Heart left ventricle (tissue), 16 donors: ENCODE data around the gene HIVEP2. TPM values are rescaled to one million over a fixed set of nuclear protein-coding genes. Genes with fewer than 3 reads are reported as not detected.
A peak's percentile ranks its signal among the peaks of the same experiment; 100 is the strongest.

Experiments
- ATAC-seq, 4 donors: fragments of 200-7000 bp; cut with Tn5 transposase; one replicate each; pipeline ENCODE4 v1.9.1; 2020 to 2022; ENCODE audit warnings: moderate library complexity in 4 of 4, mild to moderate bottlenecking in 3 of 4, moderate number of reproducible peaks in 1 of 4
- DNase-seq, 5 donors: peaks; one replicate each; pipeline ENCODE4 v3.0.0-alpha.2; 2020
- H3K27ac ChIP-seq, 12 donors: fragments of 200-600 bp; sonication (generic) in 4 of 12; one replicate each; pipeline versions ENCODE4 v1.5.0 to v1.8.0; 2016 to 2022; ENCODE audit warnings: mild to moderate bottlenecking in 2 of 12
- H3K27me3 ChIP-seq, 9 donors: fragments of 200-600 bp; sonication (generic) in 2 of 9; one replicate each; pipeline versions ENCODE4 v1.5.1 to v1.8.0; 2016 to 2022; ENCODE audit warnings: mild to moderate bottlenecking in 3 of 9
- H3K36me3 ChIP-seq, 9 donors: fragments of 200-600 bp; sonication (generic) in 2 of 9; one replicate each; pipeline versions ENCODE4 v1.5.0 to v1.8.0; 2018 to 2022; ENCODE audit warnings: mild to moderate bottlenecking in 2 of 9
- H3K4me1 ChIP-seq, 12 donors: fragments of 200-600 bp; sonication (generic) in 4 of 12; one replicate each; pipeline versions ENCODE4 v1.5.0 to v1.8.0; 2016 to 2022; ENCODE audit warnings: mild to moderate bottlenecking in 3 of 12
- H3K4me3 ChIP-seq, 12 donors: fragments of 200-600 bp; sonication (generic) in 4 of 12; one replicate each; pipeline versions ENCODE4 v1.5.0 to v1.8.0; 2017 to 2022; ENCODE audit warnings: mild to moderate bottlenecking in 9 of 12, moderate library complexity in 4 of 12
- H3K9me3 ChIP-seq, 12 donors: fragments of 200-600 bp; sonication (generic) in 4 of 12; one replicate each; pipeline versions ENCODE4 v1.5.0 to v1.8.0; 2016 to 2022; ENCODE audit warnings: mild to moderate bottlenecking in 1 of 12
- CTCF ChIP-seq, 12 donors: fragments of 200-600 bp; sonication (generic) in 4 of 12; IDR thresholded peaks; one replicate each; pipeline versions ENCODE4 v1.5.0 to v1.8.0; 2018 to 2022; ENCODE audit warnings: antibody characterized with exemption in 12 of 12, mild to moderate bottlenecking in 5 of 12
- POLR2A ChIP-seq, 2 donors: fragments of 450-650 bp; IDR thresholded peaks; one replicate each; pipeline ENCODE4 v1.6.1; 2017; ENCODE audit warnings: antibody characterized with exemption in 2 of 2, mild to moderate bottlenecking in 2 of 2, moderate library complexity in 2 of 2
- WGBS, 4 donors: extraction: QIAGEN DNeasy Blood & Tissue Kit in 2 of 4; methylation state at CpG; one replicate each; pipeline versions ENCODE4 v1.1.5 to v1.1.7; 2013 to 2018; 5-methylcytosine and 5-hydroxymethylcytosine counted together
- intact Hi-C, 10 donors: fragments of 100-400 bp; cut with DNase I; formaldehyde crosslinking; loops; one replicate each; pipeline versions ENCODE4 v1.11.1 to v1.14.2; 2022
- polyA plus RNA-seq, 2 donors: library from polyadenylated mRNA; stranded (reverse); fragments of 200-250 nt; gene quantifications; one replicate each; pipeline ENCODE4 v1.2.3, GENCODE V29; 2013
- total RNA-seq, 9 donors: library from RNA; depleted of rRNA in 2 of 9; stranded (reverse); fragments of >200 nt in 2 of 9; fragmentation: NEBNext Ultra II Directional in 3 of 9; extraction: Animal tissue kit (Norgen Biotek cat#: 25700) in 3 of 9; gene quantifications; one replicate each; pipeline versions ENCODE4 v1.1.0 to v1.2.4, GENCODE V29; 2016 to 2023
- donor health status: ischemic (EF 13 %, LVEDD 7.1; RV severe dilation, severe dysfunction).
- donor health status: healthy with polysubstance abuse.
- donor health status: DM: no; HTN: yes; CAD: no.
- donor health status: DM: no; HTN: no; CAD: no.
- donor health status: ischemic (EF 25% LVEDD 6.9; RV normal size, moderate dysfunction).
- donor health status: ischemic (EF 25% LVEDD 5.7; RV mildly dilated, moderate dysfunction).
- donor health status: healthy.
- donor health status: DM: yes; HTN: yes; CAD: no.
- donor health status: ischemic (EF 35%, LVEDD 5.7; RV mildly dilated, moderate dysfunction).
- donor health status: nonischemic (EF 11% LVEDD 7.7; RV severe dilation, severe dysfunction).
- donor health status: DM: yes; HTN: yes; CAD: no.
- donor health status: PGD.
- donor health status: ischemic (EF 29% LVEDD 5.4; RV normal size, mild dysfunction).
- donor health status: nonischemic (EF 23%, LVEDD 6.1; RV moderate dilation, normal function).

Gene HIVEP2
- total and polyA plus RNA-seq, 11 donors = 2.7 to 31.2 (median 20.4) TPM

- intact Hi-C loops = loop anchor here in 2 of 10 donors (10.0 kb wide), 2 partner anchors 133 to 193 kb away; partner anchors contain the start of gene HIVEP2 (in 1 of the 2)
Observed at GRCh38 chr6:142751452-142751851, 193.5 kb downstream of the HIVEP2 start.

GRCh38 chr6:142750998-142751397 is 194.0 kb downstream of the HIVEP2 start:
- ATAC-seq (no peak), DNase-seq (no peak)
- no peak overlapping the region for H3K27ac ChIP-seq
- H3K4me3 ChIP-seq = no peak overlapping the region
- H3K27me3 ChIP-seq = no peaks in the 10 kb centered on the region
- WGBS, 4 donors = 78 to 96% (median 90%) methylated on average over 1 of the region's 1 CpG
- peaks cover 0 to 34% (median 12%) of the 10 kb centered on the region in 9 donors for H3K36me3 ChIP-seq
- TF ChIP-seq POLR2A (IDR thresholded peaks at IDR 0.05) (no peak), CTCF (IDR thresholded peaks at IDR 0.05) (no peak)
- peaks cover 0 to 3% (median 0%) of the 10 kb centered on the region in 12 donors for H3K4me1 ChIP-seq
- intact Hi-C loops = loop anchor here in 2 of 10 donors (10.0 kb wide), 2 partner anchors 134 to 194 kb away; partner anchors contain the start of gene HIVEP2 (in 1 of the 2)
- H3K9me3 ChIP-seq = no peaks in the 10 kb centered on the region

More at GRCh38 chr6:142751452-142751851, 193.5 kb downstream of the HIVEP2 start:
- 75 to 84% (median 76%) methylated on average over 3 of the region's 3 CpGs for WGBS, 4 donors
- H3K4me3 ChIP-seq = no peak overlapping the region
- no peak for DNase-seq
- H3K4me1 ChIP-seq = peaks cover 0 to 6% (median 0%) of the 10 kb centered on the region in 12 donors
- H3K36me3 ChIP-seq = peaks cover 0 to 39% (median 12%) of the 10 kb centered on the region in 9 donors
- no peaks in the 10 kb centered on the region for H3K9me3 ChIP-seq
- no peaks in the 10 kb centered on the region for H3K27me3 ChIP-seq
- TF ChIP-seq CTCF (IDR thresholded peaks at IDR 0.05) (no peak), POLR2A (IDR thresholded peaks at IDR 0.05) (no peak)
- ATAC-seq = peak in 1 of 4 donors; percentile 24
- H3K27ac ChIP-seq = no peak overlapping the region

GRCh38 chr6:142749556-142749955 is 195.4 kb downstream of the HIVEP2 start:
- intact Hi-C loops = loop anchor here in 4 of 10 donors (5.0 to 10.0 kb wide), 5 partner anchors 135 to 278 kb away; partner anchors contain the start of gene HIVEP2 (in 3 of the 4)
- no peak for ATAC-seq
- DNase-seq = no peak
- Histone ChIP-seq H3K36me3 (peaks cover 0 to 26% (median 12%) of the 10 kb centered on the region in 9 donors), H3K4me3 (no peak overlapping the region), H3K4me1 (no peaks in the 10 kb centered on the region), H3K27me3 (no peaks in the 10 kb centered on the region), H3K27ac (no peak overlapping the region), H3K9me3 (no peaks in the 10 kb centered on the region)
- no peak for TF ChIP-seq POLR2A (IDR thresholded peaks at IDR 0.05)
- WGBS, 4 donors = 82 to 99% (median 87%) methylated on average over 3 of the region's 3 CpGs

- Histone ChIP-seq H3K4me3 (no peak overlapping the region), H3K9me3 (no peaks in the 10 kb centered on the region), H3K36me3 (no peaks in the 10 kb centered on the region), H3K27ac (no peak overlapping the region), H3K27me3 (no peaks in the 10 kb centered on the region), H3K4me1 (no peaks in the 10 kb centered on the region)
- TF ChIP-seq POLR2A (IDR thresholded peaks at IDR 0.05) = no peak
- peak; percentile 23 to 59 (median 45) for TF ChIP-seq CTCF (IDR thresholded peaks at IDR 0.05)
- DNase-seq = peak in 1 of 5 donors; percentile 25
- peak in 2 of 4 donors; percentile 53 to 56 for ATAC-seq
- intact Hi-C loops = loop anchor here in 4 of 10 donors (5.0 to 10.0 kb wide), 5 partner anchors 138 to 281 kb away; partner anchors contain the start of gene HIVEP2 (in 3 of the 4)
- 83 to 91% (median 86%) methylated on average over 2 of the region's 2 CpGs for WGBS, 4 donors
Observed at GRCh38 chr6:142746524-142746923, 198.5 kb downstream of the HIVEP2 start.
